Brain microvascular endothelial cell (primary cell): Measurements from ENCODE around the gene HMG20A.
"Not testable (repeated sequence)": the region's sequence is repeated elsewhere in the genome, so short reads cannot be mapped to it uniquely, and the experiment has no call there.

Source experiments
- DNase-seq: peaks from one replicate; pipeline ENCODE4 v3.0.0-alpha.2; 2020
- H3K27ac ChIP-seq: fragments of 250-450 bp; sonication (Bioruptor Pico); 2 replicates; pipeline ENCODE4 v1.5.1; 2020; ENCODE audit warnings: mild to moderate bottlenecking, moderate library complexity
- H3K27me3 ChIP-seq: fragments of 250-450 bp; sonication (Bioruptor Pico); replicated peaks from 2 replicates; pipeline ENCODE4 v1.5.1; 2020; ENCODE audit warnings: mild to moderate bottlenecking
- H3K36me3 ChIP-seq: fragments of 250-450 bp; sonication (Bioruptor Pico); replicated peaks from 2 replicates; pipeline ENCODE4 v1.5.1; 2020; ENCODE audit warnings: mild to moderate bottlenecking
- H3K4me3 ChIP-seq: 2 replicates; pipeline ENCODE4 v1.5.1; 2011; ENCODE audit warnings: low read depth, mild to moderate bottlenecking, control low read depth, low read length, moderate library complexity
- CTCF ChIP-seq: IDR thresholded peaks from 2 replicates; pipeline ENCODE4 v1.5.1; 2011; ENCODE audit warnings: low read depth, mild to moderate bottlenecking, moderate library complexity, low read length, control low read depth, inconsistent platforms; ENCODE audit errors: missing control alignments
- in situ Hi-C: cut with HindIII; loops from 2 replicates; pipeline ENCODE4 v1.10.0; 2017; ENCODE audit warnings: low sequenced_read_pairs, low pct_ligation_motif_present

The HMG20A gene

DNA sequence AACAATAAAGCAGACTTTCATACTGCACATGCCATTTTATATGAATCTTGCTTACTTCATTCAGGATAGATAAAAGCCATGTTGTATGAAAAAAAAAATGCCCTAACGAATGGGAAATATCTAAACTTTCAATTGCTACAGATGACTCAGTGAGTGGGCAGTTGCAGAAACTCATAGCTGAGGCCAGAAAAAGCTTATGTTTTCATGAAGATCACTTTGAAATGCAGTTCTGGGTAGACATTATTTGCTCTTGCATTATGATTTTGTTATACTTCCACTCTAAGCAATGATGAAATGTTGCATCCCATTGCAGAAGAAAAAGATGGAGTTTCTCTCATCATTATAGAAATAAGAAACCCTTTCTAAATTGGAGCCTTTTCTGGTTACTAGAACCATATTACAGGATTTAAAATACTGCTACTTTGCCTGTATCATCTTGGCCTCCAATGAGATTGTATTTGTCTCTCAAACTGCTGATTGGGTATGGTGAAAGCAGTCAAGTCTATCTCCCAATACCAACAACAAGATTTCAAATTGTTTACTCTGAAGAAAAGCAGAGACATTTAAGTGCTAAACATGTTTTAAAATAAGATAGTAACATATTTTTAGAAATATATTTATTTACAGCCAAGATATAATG is 17.8 kb upstream of the HMG20A start:
- no peak overlapping the region for H3K4me3 ChIP-seq
- H3K27me3 ChIP-seq = no peaks in the 10 kb centered on the region
- H3K27ac ChIP-seq = peak overlapping the region; percentile 38
- in situ Hi-C loops = no loop called here
- TF ChIP-seq CTCF = no peak
- DNase-seq = peak; percentile 61
- no peaks in the 10 kb centered on the region for H3K36me3 ChIP-seq

DNA sequence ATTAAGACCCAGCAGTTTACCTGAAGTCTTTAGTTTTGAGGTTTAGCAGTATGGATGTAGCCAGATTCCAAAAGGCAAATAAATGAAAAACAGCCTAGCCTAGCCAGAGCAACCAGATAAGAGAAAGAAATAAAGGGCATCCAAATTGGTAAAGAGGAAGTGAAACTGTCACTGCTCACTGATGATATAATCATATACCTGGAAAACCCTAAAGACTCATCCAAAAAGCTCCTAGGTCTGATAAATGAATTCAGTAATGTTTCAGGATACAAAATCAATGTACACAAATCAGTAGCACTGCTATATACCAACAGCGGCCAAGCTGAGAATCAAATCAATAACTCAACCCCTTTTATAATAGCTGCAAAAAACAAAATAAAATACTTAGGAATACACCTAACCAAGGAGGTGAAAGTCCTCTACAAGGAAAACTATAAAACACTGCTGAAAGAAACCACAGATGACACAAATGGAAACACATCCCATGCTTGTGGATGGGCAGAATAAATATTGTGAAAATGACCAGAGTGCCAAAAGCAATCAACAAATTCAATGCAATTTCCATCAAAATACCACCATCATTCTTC is 14.4 kb upstream of the HMG20A start:
- DNase-seq, H3K4me3 ChIP-seq, H3K36me3 ChIP-seq, H3K27me3 ChIP-seq, in situ Hi-C loops, H3K27ac ChIP-seq: not testable (repeated sequence)

GRCh38 chr15:77406846-77407245 is 13.8 kb upstream of the HMG20A start:
- no peaks in the 10 kb centered on the region for H3K36me3 ChIP-seq
- TF ChIP-seq CTCF = no peak
- in situ Hi-C loops = no loop called here
- H3K27ac ChIP-seq = no peak overlapping the region
- H3K27me3 ChIP-seq = no peaks in the 10 kb centered on the region
- no peak for DNase-seq
- H3K4me3 ChIP-seq = no peak overlapping the region

DNA sequence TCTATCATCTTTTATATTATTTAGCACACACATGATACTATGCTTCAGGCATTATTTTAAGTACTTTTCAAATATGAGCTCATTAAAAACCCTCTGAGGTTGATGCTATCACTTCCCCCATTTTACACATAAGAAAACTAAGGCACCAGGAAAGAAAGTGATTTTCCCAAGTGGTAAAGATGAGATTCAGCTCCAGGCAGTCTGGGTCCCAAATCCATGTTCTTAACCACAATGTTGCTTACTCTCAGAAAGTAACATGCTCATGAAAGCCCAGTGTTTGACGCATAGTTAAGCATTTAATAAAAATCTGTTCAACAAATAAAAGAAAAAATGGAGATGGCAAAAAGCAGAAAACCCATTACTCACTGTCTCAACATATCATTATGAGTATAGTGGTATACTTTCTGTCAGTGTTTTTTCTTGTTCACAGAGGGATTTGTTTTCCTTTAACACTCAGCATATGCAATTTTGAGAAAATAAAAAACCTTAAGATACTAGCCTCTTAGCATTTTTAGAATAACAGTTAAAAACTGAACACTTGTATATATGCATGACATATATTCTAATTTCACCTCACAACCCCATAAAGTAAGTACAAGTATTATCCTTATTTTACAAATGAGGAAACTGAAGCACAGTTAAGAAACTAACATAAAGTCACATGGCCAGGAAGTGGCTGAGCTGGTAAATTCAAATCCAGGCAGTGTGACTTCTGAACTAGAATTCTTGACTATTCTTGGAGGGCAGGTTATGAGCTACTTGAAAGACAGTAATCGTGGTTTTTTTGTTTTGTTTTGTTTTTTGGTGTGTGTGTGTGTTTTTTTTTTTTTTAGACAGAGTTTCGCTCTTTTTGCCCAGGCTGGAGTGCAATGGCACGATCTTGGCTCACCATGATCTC is 11.2 kb upstream of the HMG20A start:
- Histone ChIP-seq H3K4me3 (no peak overlapping the region), H3K36me3 (no peaks in the 10 kb centered on the region), H3K27me3 (no peaks in the 10 kb centered on the region), H3K27ac (no peak overlapping the region)
- in situ Hi-C loops = no loop called here
- TF ChIP-seq CTCF = no peak
- DNase-seq = no peak

DNA sequence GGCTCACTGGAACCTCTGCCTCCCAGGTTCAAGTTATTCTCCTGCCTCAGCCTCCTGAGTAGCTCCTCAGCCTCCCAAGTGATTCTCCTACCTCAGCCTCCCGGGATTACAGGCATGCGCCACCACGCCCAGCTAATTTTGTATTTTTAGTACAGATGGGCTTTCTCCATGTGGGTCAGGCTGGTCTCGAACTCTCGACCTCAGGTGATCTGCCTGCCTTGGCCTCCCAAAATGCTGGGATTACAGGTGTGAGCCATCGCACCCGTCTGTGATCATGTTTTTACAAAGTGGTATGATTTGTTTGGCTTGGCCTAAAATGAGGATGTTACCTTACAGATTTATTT is 10.6 kb upstream of the HMG20A start:
- H3K27ac ChIP-seq, H3K36me3 ChIP-seq, in situ Hi-C loops, H3K4me3 ChIP-seq, H3K27me3 ChIP-seq, DNase-seq: not testable (repeated sequence)

DNA sequence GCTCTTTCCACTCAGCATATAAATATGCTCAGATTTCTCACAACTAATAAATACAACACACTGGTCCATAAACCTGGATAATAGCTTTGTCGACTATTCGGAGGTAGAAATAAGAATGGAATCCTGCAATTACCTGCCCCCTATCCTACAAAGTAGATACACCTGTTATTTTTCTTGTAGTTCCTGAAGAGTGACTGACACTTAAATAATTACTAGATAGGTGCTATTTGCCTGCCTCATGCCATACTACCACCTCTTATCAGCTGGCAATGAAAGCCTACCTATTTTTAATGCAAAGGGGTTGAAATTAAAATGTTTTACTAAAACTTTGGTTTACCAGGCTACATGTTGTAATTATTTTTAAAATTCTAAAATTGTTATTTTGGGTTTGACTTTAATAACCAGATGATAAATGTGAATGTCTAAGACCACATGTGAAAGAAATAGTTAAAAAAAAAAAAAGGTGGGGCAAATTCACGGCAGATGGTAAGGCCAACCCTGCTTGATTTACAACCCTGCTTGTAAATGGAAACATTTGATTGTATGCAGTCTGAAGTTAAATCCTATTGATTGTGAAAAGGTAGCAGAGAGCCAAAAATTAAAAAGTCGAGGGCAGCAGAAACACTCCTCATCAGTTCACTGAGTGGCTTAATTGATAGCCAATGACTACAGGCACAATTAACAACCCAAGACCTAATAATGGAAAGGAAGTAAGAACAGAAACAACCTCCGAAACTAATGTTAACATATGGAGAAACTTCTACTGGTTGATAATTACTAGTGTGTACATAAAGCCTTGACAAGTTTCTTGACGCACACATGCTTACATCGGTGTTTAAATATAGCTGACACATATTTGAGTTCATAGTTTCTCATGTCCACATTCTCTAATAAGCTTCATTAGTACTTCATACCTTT is 9.7 kb upstream of the HMG20A start:
- no peak for TF ChIP-seq CTCF
- in situ Hi-C loops = no loop called here
- no peaks in the 10 kb centered on the region for H3K27me3 ChIP-seq
- no peak for DNase-seq
- H3K4me3 ChIP-seq = no peak overlapping the region
- no peak overlapping the region for H3K27ac ChIP-seq
- H3K36me3 ChIP-seq = no peaks in the 10 kb centered on the region
